ENCODE results near the gene OR2D3.
A peak's percentile ranks its signal among the peaks of the same experiment; 100 is the strongest.
"Not testable (repeated sequence)": the region's sequence is repeated elsewhere in the genome, so short reads cannot be mapped to it uniquely, and the experiment has no call there.

The OR2D3 gene

GRCh38 chr11:6920702-6921101, at the start of gene OR2D3:
OR2D3 (plus strand) TSS chr11:6921002; CDS start chr11:6921002, 0 bp downstream.
- DNase-seq (ENCODE audit: low read depth in 1 of 2, low spot score in 1 of 2) = no peak

- no peak for DNase-seq (ENCODE audit: low read depth in 1 of 2, low spot score in 1 of 2)
Measured at GRCh38 chr11:6871278-6871677, 49.5 kb upstream of the OR2D3 start.

- DNase-seq (ENCODE audit: low read depth in 1 of 2, low spot score in 1 of 2) = no peak
Measured at GRCh38 chr11:6875761-6876160, 45.0 kb upstream of the OR2D3 start.

GRCh38 chr11:6876325-6876724, 44.5 kb upstream of the OR2D3 start, which contains the start of gene OR10A4:
OR10A4 (plus strand) TSS chr11:6876625; CDS start chr11:6876648, 23 bp downstream.
- no peak for DNase-seq (ENCODE audit: low read depth in 1 of 2, low spot score in 1 of 2)

- no peak for DNase-seq (ENCODE audit: low read depth in 1 of 2, low spot score in 1 of 2)
Measured at GRCh38 chr11:6876914-6877313, 43.9 kb upstream of the OR2D3 start.

- DNase-seq (ENCODE audit: low read depth in 1 of 2, low spot score in 1 of 2) = no peak
Measured at GRCh38 chr11:6882751-6883150, 38.1 kb upstream of the OR2D3 start.

GRCh38 chr11:6887711-6888110, 33.1 kb upstream of the OR2D3 start:
- DNase-seq (ENCODE audit: low read depth in 1 of 2, low spot score in 1 of 2) = not testable (repeated sequence)

- DNase-seq (ENCODE audit: low read depth in 1 of 2, low spot score in 1 of 2) = no peak
Measured at GRCh38 chr11:6888830-6889229, 32.0 kb upstream of the OR2D3 start.

GRCh38 chr11:6889835-6890234, 31.0 kb upstream of the OR2D3 start:
- DNase-seq (ENCODE audit: low read depth in 1 of 2, low spot score in 1 of 2) = no peak

- DNase-seq (ENCODE audit: low read depth in 1 of 2, low spot score in 1 of 2) = no peak
Measured at GRCh38 chr11:6892400-6892799, 28.4 kb upstream of the OR2D3 start, which contains the start of gene OR2D2. OR2D2 (minus strand) TSS chr11:6892500; CDS start chr11:6892500, 0 bp downstream.

- no peak for DNase-seq (ENCODE audit: low read depth in 1 of 2, low spot score in 1 of 2)
Measured at GRCh38 chr11:6894097-6894496, 26.7 kb upstream of the OR2D3 start.

GRCh38 chr11:6895010-6895409, 25.8 kb upstream of the OR2D3 start:
- no peak for DNase-seq (ENCODE audit: low read depth in 1 of 2, low spot score in 1 of 2)

- no peak for DNase-seq (ENCODE audit: low read depth in 1 of 2, low spot score in 1 of 2)
Measured at GRCh38 chr11:6898911-6899310, 21.9 kb upstream of the OR2D3 start.

GRCh38 chr11:6900327-6900999, 20.3 kb upstream of the OR2D3 start:
- DNase-seq (ENCODE audit: low read depth in 1 of 2, low spot score in 1 of 2) = no peak

GRCh38 chr11:6904804-6905203, 16.0 kb upstream of the OR2D3 start:
- not testable (repeated sequence) for DNase-seq (ENCODE audit: low read depth in 1 of 2, low spot score in 1 of 2)

- DNase-seq (ENCODE audit: low read depth in 1 of 2, low spot score in 1 of 2) = no peak
Measured at GRCh38 chr11:6911378-6911777, 9.4 kb upstream of the OR2D3 start.

- no peak for DNase-seq (ENCODE audit: low read depth in 1 of 2, low spot score in 1 of 2)
Measured at GRCh38 chr11:6911948-6912347, 8.9 kb upstream of the OR2D3 start.

GRCh38 chr11:6919698-6920097, 1.1 kb upstream of the OR2D3 start:
- no peak for DNase-seq (ENCODE audit: low read depth in 1 of 2, low spot score in 1 of 2)

- DNase-seq (ENCODE audit: low read depth in 1 of 2, low spot score in 1 of 2) = no peak
Measured at GRCh38 chr11:6925007-6925577, 4.3 kb downstream of the OR2D3 start.

GRCh38 chr11:6925636-6926207, 4.9 kb downstream of the OR2D3 start:
- no peak for DNase-seq (ENCODE audit: low read depth in 1 of 2, low spot score in 1 of 2)

GRCh38 chr11:6926208-6927029, 5.6 kb downstream of the OR2D3 start, which contains the start of gene ZNF215:
ZNF215 (plus strand) TSS chr11:6926426; CDS start chr11:6932273, 5,847 bp downstream.
- DNase-seq (ENCODE audit: low read depth in 1 of 2, low spot score in 1 of 2) = peak in 1 of 2 donors; percentile 5

Measured in activated T-helper 1 cell treated with anti-CD3 and anti-CD28 coated beads, Interleukin-2, amount 50 U/mL, for 16 hours (primary cell).